ENCODE results near the gene ZAR1.

DNA sequence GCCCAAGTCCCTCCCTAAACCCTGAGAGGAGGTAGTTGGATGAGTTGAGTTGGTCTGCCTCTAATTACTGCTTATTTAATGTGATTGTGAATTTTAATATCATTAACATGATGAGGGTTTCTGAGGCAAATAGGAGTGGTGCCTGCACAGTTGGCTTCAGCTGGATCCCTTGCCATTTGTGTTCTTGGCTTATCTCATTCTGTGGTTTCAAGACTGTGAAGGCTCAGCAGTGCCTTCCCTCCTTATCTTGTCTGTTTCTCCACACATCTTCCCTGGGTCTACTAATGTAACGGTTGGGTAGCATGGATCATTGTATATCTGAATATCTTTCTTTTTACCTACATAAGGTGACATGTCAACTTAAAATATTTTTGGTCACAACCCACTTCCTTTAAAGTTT lies 8.5 kb upstream of the ZAR1 start:
- TF ChIP-seq, protein P1, sequence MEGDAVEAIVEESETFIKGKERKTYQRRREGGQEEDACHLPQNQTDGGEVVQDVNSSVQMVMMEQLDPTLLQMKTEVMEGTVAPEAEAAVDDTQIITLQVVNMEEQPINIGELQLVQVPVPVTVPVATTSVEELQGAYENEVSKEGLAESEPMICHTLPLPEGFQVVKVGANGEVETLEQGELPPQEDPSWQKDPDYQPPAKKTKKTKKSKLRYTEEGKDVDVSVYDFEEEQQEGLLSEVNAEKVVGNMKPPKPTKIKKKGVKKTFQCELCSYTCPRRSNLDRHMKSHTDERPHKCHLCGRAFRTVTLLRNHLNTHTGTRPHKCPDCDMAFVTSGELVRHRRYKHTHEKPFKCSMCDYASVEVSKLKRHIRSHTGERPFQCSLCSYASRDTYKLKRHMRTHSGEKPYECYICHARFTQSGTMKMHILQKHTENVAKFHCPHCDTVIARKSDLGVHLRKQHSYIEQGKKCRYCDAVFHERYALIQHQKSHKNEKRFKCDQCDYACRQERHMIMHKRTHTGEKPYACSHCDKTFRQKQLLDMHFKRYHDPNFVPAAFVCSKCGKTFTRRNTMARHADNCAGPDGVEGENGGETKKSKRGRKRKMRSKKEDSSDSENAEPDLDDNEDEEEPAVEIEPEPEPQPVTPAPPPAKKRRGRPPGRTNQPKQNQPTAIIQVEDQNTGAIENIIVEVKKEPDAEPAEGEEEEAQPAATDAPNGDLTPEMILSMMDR (optimal IDR thresholded peaks at IDR 0.05 in 1 of 3, IDR thresholded peaks at IDR 0.05 in 1 of 3, conservative IDR thresholded peaks at IDR 0.05 in 1 of 3; ENCODE audit: extremely low read depth in 1 of 3, insufficient read depth in 2 of 3, low read length in 3 of 3), result no peak
- TF ChIP-seq EZH2 (IDR thresholded peaks at IDR 0.05; ENCODE audit: low read length), result no peak
